Cardiac fibroblast (primary cell): Measurements from ENCODE around the gene MPV17L2.
"Not testable (repeated sequence)": the region's sequence is repeated elsewhere in the genome, so short reads cannot be mapped to it uniquely, and the experiment has no call there.

Source experiments
- DNase-seq, 2 donors: peaks; one replicate each; pipeline versions ENCODE4 v3.0.0 to v3.0.0-alpha.2; 2010; ENCODE audit warnings: low read depth in 2 of 2
- H3K4me3 ChIP-seq, 2 donors: replicated peaks in 1 of 2; 1 replicate in 1 of 2; 2 replicates in 1 of 2; pipeline ENCODE4 v1.5.1; 2011; ENCODE audit warnings: low read depth in 2 of 2, low read length in 2 of 2, mild to moderate bottlenecking in 2 of 2, moderate library complexity in 1 of 2
- TF ChIP-seq, protein P1 (sequence below): IDR thresholded peaks from one replicate; pipeline ENCODE4 v1.5.1; 2011; ENCODE audit warnings: low read depth, mild to moderate bottlenecking, low read length, inconsistent platforms

The MPV17L2 gene

DNA sequence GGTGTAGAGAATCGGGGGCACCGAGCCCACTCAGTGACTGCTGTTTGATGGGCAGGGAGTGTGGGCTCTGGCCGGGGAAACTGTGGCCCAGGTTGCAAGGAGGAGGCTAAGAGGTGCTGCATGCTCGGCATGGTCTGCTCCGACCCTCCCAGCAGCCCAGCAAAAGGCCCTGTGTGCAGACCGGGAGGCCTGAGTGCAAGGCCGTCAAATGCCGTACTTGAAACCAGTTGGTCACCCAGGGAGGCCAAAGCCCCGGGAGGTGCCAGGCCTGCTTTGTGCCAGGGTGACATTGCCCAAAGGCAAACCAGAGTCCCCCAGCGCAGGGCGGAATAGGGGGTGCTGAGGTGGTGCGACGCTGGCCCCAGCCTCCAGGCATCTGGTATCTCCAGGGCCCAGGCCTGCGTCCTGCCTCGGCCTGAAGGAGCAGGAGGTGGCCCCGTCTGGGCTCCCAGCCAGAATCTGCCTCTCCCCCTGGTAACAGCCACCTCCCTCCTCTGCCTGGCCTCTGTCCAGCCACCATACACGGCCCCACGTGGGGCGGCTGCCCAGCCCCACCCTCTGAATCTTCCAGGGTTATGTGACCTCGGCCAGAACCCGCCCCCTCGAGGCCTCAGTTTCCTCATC is 36.1 kb upstream of the MPV17L2 start:
- no peak overlapping the region for H3K4me3 ChIP-seq
- peak; percentile 88 to 95 for DNase-seq
- TF ChIP-seq, protein P1, sequence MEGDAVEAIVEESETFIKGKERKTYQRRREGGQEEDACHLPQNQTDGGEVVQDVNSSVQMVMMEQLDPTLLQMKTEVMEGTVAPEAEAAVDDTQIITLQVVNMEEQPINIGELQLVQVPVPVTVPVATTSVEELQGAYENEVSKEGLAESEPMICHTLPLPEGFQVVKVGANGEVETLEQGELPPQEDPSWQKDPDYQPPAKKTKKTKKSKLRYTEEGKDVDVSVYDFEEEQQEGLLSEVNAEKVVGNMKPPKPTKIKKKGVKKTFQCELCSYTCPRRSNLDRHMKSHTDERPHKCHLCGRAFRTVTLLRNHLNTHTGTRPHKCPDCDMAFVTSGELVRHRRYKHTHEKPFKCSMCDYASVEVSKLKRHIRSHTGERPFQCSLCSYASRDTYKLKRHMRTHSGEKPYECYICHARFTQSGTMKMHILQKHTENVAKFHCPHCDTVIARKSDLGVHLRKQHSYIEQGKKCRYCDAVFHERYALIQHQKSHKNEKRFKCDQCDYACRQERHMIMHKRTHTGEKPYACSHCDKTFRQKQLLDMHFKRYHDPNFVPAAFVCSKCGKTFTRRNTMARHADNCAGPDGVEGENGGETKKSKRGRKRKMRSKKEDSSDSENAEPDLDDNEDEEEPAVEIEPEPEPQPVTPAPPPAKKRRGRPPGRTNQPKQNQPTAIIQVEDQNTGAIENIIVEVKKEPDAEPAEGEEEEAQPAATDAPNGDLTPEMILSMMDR: no peak

DNA sequence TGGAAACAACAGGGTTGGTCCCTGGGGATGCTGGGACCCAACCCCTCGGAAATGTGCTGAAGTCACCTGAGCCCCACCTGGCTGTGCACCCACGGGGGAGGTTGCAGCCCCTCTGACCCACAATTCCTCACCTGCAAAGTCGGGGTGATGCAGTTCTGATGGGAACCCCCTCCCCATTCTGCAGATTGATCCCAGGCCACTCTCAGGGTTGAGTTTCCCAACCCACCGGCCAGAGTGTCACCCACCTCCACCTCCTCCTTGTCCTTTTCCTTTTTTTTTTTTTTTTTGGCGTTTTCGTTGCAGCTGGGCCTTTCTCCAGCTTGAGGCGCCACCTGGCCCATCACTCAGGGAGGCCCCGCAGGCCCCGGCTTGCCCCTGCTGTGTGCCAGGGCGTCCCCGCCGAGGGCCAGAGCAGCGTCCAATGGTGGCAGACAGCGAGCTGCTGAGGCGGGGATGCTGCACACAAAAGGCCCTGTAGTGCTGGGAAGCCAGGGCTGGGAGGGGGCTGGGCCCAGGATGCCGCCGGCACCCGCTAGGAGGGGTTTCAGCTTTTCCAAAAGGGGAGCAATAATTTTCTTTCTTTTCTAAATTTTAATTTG is 35.5 kb upstream of the MPV17L2 start:
- TF ChIP-seq, protein P1: no peak
- H3K4me3 ChIP-seq: no peak overlapping the region
- no peak for DNase-seq

- no peak for DNase-seq
- H3K4me3 ChIP-seq: no peak overlapping the region
- TF ChIP-seq, protein P1: no peak
Observed at GRCh38 chr19:18158467-18158866, 34.6 kb upstream of the MPV17L2 start.

GRCh38 chr19:18159059-18159616 is 33.9 kb upstream of the MPV17L2 start:
- not testable (repeated sequence) for H3K4me3 ChIP-seq, DNase-seq

DNA sequence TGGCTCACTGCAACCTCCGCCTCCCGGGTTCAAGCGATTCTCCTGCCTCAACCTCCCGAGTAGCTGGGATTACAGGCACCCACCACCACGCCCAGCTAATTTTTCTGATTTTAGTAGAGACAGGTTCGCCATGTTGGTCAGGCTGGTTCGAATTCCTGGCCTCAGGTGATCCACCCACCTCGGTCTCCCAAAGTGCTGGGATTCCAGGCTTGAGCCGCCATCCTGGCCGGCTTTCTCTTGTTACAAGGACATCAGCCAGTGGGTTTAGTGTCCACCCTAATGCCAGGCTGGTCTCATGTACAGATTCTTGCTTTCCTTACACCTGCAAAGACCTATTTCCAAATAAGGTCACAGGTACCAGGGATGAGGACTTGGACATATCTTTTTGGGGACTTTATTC is 33.2 kb upstream of the MPV17L2 start:
- H3K4me3 ChIP-seq: no peak overlapping the region
- TF ChIP-seq, protein P1: no peak
- DNase-seq: no peak

- no peak overlapping the region for H3K4me3 ChIP-seq
- TF ChIP-seq, protein P1: no peak
- no peak for DNase-seq
Observed at GRCh38 chr19:18160493-18160970, 32.5 kb upstream of the MPV17L2 start.

DNA sequence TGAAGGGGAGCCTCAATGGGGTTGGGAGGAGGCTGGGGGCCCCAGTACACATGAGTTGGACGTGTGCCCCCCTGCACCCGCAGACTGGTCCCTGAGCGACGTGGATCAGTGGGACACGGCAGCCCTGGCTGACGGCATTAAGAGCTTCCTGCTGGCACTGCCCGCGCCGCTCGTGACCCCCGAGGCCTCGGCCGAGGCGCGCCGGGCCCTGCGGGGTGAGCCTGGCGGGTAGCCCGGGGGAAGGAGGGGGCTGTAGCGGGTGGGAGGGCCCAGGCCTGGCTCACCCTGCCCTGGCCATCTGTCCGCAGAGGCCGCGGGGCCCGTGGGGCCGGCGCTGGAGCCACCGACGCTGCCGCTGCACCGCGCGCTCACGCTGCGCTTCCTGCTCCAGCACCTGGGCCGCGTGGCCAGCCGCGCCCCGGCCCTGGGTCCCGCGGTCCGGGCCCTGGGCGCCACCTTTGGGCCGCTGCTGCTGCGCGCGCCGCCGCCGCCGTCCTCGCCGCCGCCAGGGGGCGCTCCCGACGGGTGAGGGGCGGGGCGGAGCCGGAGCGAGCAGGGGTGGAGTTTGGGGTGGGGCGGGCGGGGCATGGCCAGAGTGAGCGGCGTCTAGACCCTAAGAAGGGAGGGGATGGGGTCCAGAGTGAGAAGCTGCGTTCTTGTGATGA is 31.9 kb upstream of the MPV17L2 start:
- TF ChIP-seq, protein P1: peak; percentile 30
- H3K4me3 ChIP-seq: peak overlapping the region; percentile 17 to 21
- DNase-seq: peak; percentile 48 to 71
